B cell (primary cell): Measurements from ENCODE around the gene CCDC137. TPM values are rescaled to one million over a fixed set of nuclear protein-coding genes. Genes with fewer than 3 reads are reported as not detected.

Experiments
- ATAC-seq: fragments of 200-7000 bp; cut with Tn5 transposase; one replicate; pipeline ENCODE4 v1.10.0; 2021; ENCODE audit warnings: low read depth, mild to moderate bottlenecking, moderate number of reproducible peaks, moderate library complexity
- CTCF ChIA-PET: fragments of 350-600 bp; sonication (Branson Sonifier 250); formaldehyde crosslinking; loops from one replicate; lab custom pipeline; 2021; ENCODE audit warnings: antibody characterized with exemption, inconsistent platforms; lab: Charles Lee
- POLR2A ChIA-PET: fragments of 350-600 bp; sonication (Branson Sonifier 250); formaldehyde crosslinking; loops from one replicate; lab custom pipeline; 2021; ENCODE audit warnings: antibody characterized with exemption; lab: Charles Lee
- DNase-seq: peaks from one replicate; pipeline ENCODE4 v3.0.0; 2013
- H2AFZ ChIP-seq: 2 replicates; pipeline ENCODE4 v1.6.1; 2012; ENCODE audit warnings: mild to moderate bottlenecking, low read depth, low read length; ENCODE audit not compliant: insufficient read depth, poor library complexity, severe bottlenecking
- H3K27ac ChIP-seq, 2 donors: 1 replicate in 1 of 2; 2 replicates in 1 of 2; pipeline ENCODE4 v1.5.1; 2012 to 2013; ENCODE audit warnings: low read length in 2 of 2, mild to moderate bottlenecking in 2 of 2, moderate library complexity in 1 of 2
- H3K27me3 ChIP-seq, 4 experiments: fragments of 200-600 bp in 1 of 4; sonication (generic) in 1 of 4; replicated peaks in 1 of 4; 1 replicate in 2 of 4; 2 replicates in 2 of 4; pipeline versions ENCODE4 v1.6.1 to v1.7.0; 2013 to 2016; ENCODE audit warnings: low read length in 3 of 4, mild to moderate bottlenecking in 2 of 4, mixed read lengths in 1 of 4, moderate library complexity in 1 of 4; ENCODE audit not compliant: insufficient read depth in 4 of 4, control insufficient read depth in 3 of 4; ENCODE audit errors: control extremely low read depth in 1 of 4
- H3K36me3 ChIP-seq, 2 experiments: replicated peaks in 1 of 2; 1 replicate in 1 of 2; 2 replicates in 1 of 2; pipeline versions ENCODE4 v1.6.1 to v1.7.1; 2013; ENCODE audit warnings: low read length in 1 of 2; ENCODE audit not compliant: insufficient read depth in 2 of 2, control insufficient read depth in 1 of 2; ENCODE audit errors: control extremely low read depth in 1 of 2, extremely low read depth in 1 of 2
- H3K4me1 ChIP-seq, 2 donors: fragments of 200-600 bp in 1 of 2; sonication (generic) in 1 of 2; 1 replicate in 1 of 2; 2 replicates in 1 of 2; pipeline versions ENCODE4 v1.5.1 to v1.6.1; 2013 to 2017; ENCODE audit warnings: low read length in 2 of 2; ENCODE audit not compliant: control insufficient read depth in 2 of 2, insufficient read depth in 2 of 2
- H3K4me2 ChIP-seq: replicated peaks from 2 replicates; pipeline ENCODE3; 2012; ENCODE audit warnings: mild to moderate bottlenecking, low read depth, low read length; ENCODE audit not compliant: poor library complexity, severe bottlenecking
- H3K4me3 ChIP-seq, 5 experiments: fragments of 200-600 bp in 1 of 5; sonication (generic) in 1 of 5; 1 replicate in 3 of 5; 2 replicates in 2 of 5; pipeline versions ENCODE4 v1.5.1 to v1.7.0; 2011 to 2016; ENCODE audit warnings: low read length in 4 of 5, mild to moderate bottlenecking in 4 of 5, low read depth in 2 of 5, control low read depth in 1 of 5, moderate library complexity in 1 of 5; ENCODE audit not compliant: insufficient read depth in 1 of 5; ENCODE audit errors: control extremely low read depth in 1 of 5, extremely low read depth in 1 of 5
- H3K79me2 ChIP-seq: fragments of 200-600 bp; sonication (generic); one replicate; pipeline ENCODE4 v1.6.0; 2016; ENCODE audit warnings: low read length; ENCODE audit not compliant: control insufficient read depth, insufficient read depth
- H3K9ac ChIP-seq: fragments of 200-600 bp; sonication (generic); 2 replicates; pipeline ENCODE4 v1.6.1; 2017; ENCODE audit warnings: mild to moderate bottlenecking, low read length, moderate library complexity
- H3K9me3 ChIP-seq, 3 donors: one replicate each; pipeline versions ENCODE4 v1.6.1 to v1.7.1; 2013; ENCODE audit warnings: low read length in 2 of 3; ENCODE audit not compliant: control insufficient read depth in 2 of 3, insufficient read depth in 1 of 3; ENCODE audit errors: control extremely low read depth in 1 of 3
- H4K20me1 ChIP-seq: 2 replicates; pipeline ENCODE4 v1.6.0; 2012; ENCODE audit warnings: mild to moderate bottlenecking, low read length; ENCODE audit not compliant: insufficient read depth, control insufficient read depth, poor library complexity, severe bottlenecking
- H3K27ac Mint-ChIP-seq: one replicate; pipeline ENCODE4 v1.8.0; 2021; ENCODE audit warnings: mixed read lengths
- H3K27me3 Mint-ChIP-seq: one replicate; pipeline ENCODE4 v1.8.0; 2021; ENCODE audit warnings: mixed read lengths
- H3K4me1 Mint-ChIP-seq: one replicate; pipeline ENCODE4 v1.8.0; 2021; ENCODE audit warnings: mixed read lengths
- H3K4me3 Mint-ChIP-seq: one replicate; pipeline ENCODE4 v1.8.0; 2021; ENCODE audit warnings: mixed read lengths
- H3K9me3 Mint-ChIP-seq: one replicate; pipeline ENCODE4 v1.8.0; 2022; ENCODE audit warnings: mixed read lengths; ENCODE audit not compliant: insufficient read depth
- EZH2 ChIP-seq: IDR thresholded peaks from 2 replicates; pipeline ENCODE4 v1.6.1; 2012; ENCODE audit warnings: borderline replicate concordance, low read depth, mild to moderate bottlenecking, moderate library complexity, low read length; ENCODE audit not compliant: insufficient read depth, poor library complexity, severe bottlenecking
- WGBS: methylation state at CpG from one replicate; pipeline ENCODE4 v1.1.5; 2013; ENCODE audit warnings: missing lambda C conversion rate; ENCODE audit not compliant: insufficient coverage; 5-methylcytosine and 5-hydroxymethylcytosine counted together
- intact Hi-C: fragments of 100-400 bp; cut with micrococcal nuclease; formaldehyde crosslinking; loops from one replicate; pipeline ENCODE4 v1.10.0; 2022
- polyA plus RNA-seq: library from polyadenylated mRNA; depleted of rRNA; stranded (reverse); fragments of >200 nt; gene quantifications from 2 replicates; pipeline ENCODE4 v1.2.3, GENCODE V29; 2012
- total RNA-seq, 2 donors: library from RNA; stranded (reverse); fragments of 120-200 nt in 1 of 2; gene quantifications; 1 replicate in 1 of 2; 2 replicates in 1 of 2; pipeline versions ENCODE4 v1.2.3 to v1.2.4, GENCODE V29; 2013 to 2022
- TF ChIP-seq, protein P1 (sequence below): fragments of 200-600 bp; IDR thresholded peaks from one replicate; pipeline ENCODE4 v1.8.0; 2022; ENCODE audit warnings: antibody characterized with exemption, mild to moderate bottlenecking

The CCDC137 gene
- total and polyA plus RNA-seq, 2 donors (not counting 1 experiment from before 2014, with no cell fraction given) = 18.8 to 36.0 TPM

DNA sequence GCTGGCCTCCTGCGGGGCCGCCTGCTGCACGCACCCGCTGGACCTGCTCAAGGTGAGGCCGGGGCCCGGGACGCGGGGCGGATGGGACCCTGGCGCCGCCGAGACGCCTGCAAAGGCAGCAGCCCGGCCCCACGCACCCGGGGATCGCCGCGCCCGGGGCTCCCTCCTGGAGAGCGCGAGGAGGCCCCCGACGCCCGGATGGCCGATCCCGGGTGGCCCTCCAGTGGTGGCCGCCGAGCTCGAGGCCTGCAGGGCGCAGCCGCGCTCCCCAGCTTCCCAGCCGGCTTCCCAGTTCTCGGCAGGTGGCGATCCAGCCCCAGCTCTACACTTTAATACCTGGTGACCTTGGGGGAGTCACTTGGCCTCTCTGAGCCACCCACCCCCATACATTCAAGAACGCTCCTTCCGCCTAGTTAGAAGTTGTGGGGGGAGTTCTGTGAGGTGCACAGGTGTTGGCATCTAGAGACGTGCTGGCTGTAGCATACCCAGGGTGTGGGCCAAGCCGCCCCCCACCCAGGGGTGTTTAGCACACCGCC, 46.0 kb downstream of the CCDC137 start:
- peak overlapping the region; percentile 70 for H3K9ac ChIP-seq
- DNase-seq = peak; percentile 50
- Mint-ChIP-seq H3K27me3 (no peaks in the 10 kb centered on the region), H3K27ac (peak overlapping the region; percentile 78), H3K4me1 (peaks cover 12% of the 10 kb centered on the region), H3K9me3 (no peaks in the 10 kb centered on the region), H3K4me3 (peak overlapping the region; percentile 89)
- H3K4me3 ChIP-seq = peak overlapping the region in 4 of 5 experiments; percentile 35 to 80 (median 62)
- H3K9me3 ChIP-seq = no peaks in the 10 kb centered on the region
- TF ChIP-seq EZH2 = no peak
- TF ChIP-seq, protein P1, sequence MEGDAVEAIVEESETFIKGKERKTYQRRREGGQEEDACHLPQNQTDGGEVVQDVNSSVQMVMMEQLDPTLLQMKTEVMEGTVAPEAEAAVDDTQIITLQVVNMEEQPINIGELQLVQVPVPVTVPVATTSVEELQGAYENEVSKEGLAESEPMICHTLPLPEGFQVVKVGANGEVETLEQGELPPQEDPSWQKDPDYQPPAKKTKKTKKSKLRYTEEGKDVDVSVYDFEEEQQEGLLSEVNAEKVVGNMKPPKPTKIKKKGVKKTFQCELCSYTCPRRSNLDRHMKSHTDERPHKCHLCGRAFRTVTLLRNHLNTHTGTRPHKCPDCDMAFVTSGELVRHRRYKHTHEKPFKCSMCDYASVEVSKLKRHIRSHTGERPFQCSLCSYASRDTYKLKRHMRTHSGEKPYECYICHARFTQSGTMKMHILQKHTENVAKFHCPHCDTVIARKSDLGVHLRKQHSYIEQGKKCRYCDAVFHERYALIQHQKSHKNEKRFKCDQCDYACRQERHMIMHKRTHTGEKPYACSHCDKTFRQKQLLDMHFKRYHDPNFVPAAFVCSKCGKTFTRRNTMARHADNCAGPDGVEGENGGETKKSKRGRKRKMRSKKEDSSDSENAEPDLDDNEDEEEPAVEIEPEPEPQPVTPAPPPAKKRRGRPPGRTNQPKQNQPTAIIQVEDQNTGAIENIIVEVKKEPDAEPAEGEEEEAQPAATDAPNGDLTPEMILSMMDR = no peak
- ChIA-PET CTCF (no interaction called here), POLR2A (interaction anchor here (0.7 to 1.2 kb wide), 2 partner anchors 10 to 209 kb away, joined by 3 to 4 read pairs; no protein-coding TSS in a partner anchor)
- peaks cover 0 to 3% (median 0%) of the 10 kb centered on the region in 4 experiments for H3K27me3 ChIP-seq
- H3K4me1 ChIP-seq = peaks cover 15 to 25% of the 10 kb centered on the region in 2 donors
- intact Hi-C loops = loop anchor here (1.0 to 2.0 kb wide), 4 partner anchors 9 to 200 kb away; partner anchors contain the start of genes ACTG1, ARL16, MRPL12 and P4HB
- 7% methylated on average over 35 of the region's 41 CpGs for WGBS
- no peaks in the 10 kb centered on the region for H3K79me2 ChIP-seq
- H3K36me3 ChIP-seq = peaks cover 0 to 5% of the 10 kb centered on the region in 2 experiments
- peak overlapping the region; percentile 86 for H2AFZ ChIP-seq
- peak overlapping the region; percentile 95 for H3K4me2 ChIP-seq
- no peaks in the 10 kb centered on the region for H4K20me1 ChIP-seq
- ATAC-seq = peak; percentile 5
- no peak overlapping the region for H3K27ac ChIP-seq

DNA sequence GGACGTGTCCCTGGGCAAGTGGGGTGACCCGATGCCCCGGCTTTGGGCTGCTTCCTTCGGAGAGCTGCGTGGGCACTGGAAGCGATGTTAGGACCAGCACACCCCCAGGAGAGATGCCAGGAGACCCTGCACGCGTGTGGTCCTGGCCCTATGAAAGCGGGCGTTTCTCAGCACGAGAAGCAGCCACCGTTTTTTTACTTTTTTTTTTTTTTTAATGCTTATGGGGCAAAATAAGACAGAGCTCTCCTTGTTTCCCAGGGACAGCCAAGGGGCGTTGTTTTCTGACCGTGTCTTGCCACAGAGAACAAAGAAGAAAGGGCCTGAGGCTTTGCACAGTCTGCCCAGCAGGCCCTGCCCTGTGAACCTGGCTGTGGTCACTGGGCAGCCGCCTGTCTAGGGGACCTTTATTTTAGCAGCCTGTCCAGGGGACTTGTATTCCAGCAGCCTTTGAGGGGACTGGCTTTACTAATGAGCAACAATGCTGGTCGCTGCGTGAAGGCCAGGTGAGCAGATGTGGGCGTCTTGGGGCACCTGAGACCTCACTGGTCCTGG, 46.5 kb downstream of the CCDC137 start:
- Mint-ChIP-seq H3K27me3 (no peaks in the 10 kb centered on the region), H3K4me3 (peak overlapping the region; percentile 89), H3K9me3 (no peaks in the 10 kb centered on the region), H3K4me1 (peaks cover 12% of the 10 kb centered on the region), H3K27ac (peak overlapping the region; percentile 78)
- ChIA-PET POLR2A (interaction anchor here (0.7 to 1.2 kb wide), 2 partner anchors 11 to 209 kb away, joined by 3 to 4 read pairs; no protein-coding TSS in a partner anchor), CTCF (no interaction called here)
- Histone ChIP-seq H3K9me3 (no peaks in the 10 kb centered on the region), H3K4me2 (peak overlapping the region; percentile 95), H3K27me3 (peaks cover 0 to 3% (median 0%) of the 10 kb centered on the region in 4 experiments), H3K4me1 (peaks cover 15 to 25% of the 10 kb centered on the region in 2 donors), H2AFZ (peak overlapping the region; percentile 86), H3K4me3 (peak overlapping the region in 2 of 5 experiments; percentile 58 to 67), H3K9ac (peak overlapping the region; percentile 70), H3K79me2 (no peaks in the 10 kb centered on the region), H3K36me3 (no peaks in the 10 kb centered on the region), H3K27ac (no peak overlapping the region), H4K20me1 (no peaks in the 10 kb centered on the region)
- no peak for DNase-seq
- TF ChIP-seq, protein P1 = no peak
- TF ChIP-seq EZH2 = no peak
- intact Hi-C loops = loop anchor here (2.0 kb wide), 2 partner anchors 30 to 200 kb away; partner anchors contain the start of genes ACTG1 and ARL16
- no peak for ATAC-seq
- WGBS = 77% methylated on average over 18 of the region's 18 CpGs
